K562 (cell line): ENCODE measurements around the gene NT5C1B. TPM values are rescaled to one million over a fixed set of nuclear protein-coding genes. Genes with fewer than 3 reads are reported as not detected.

ENCODE experiments used
- DIDO1 ChIP-seq: fragments of 450-650 bp; IDR thresholded peaks from 2 replicates; pipeline ENCODE4 v1.6.1; 2016; ENCODE audit warnings: low read depth, missing biosample characterization, missing genetic modification characterization
- EZH2 ChIP-seq: IDR thresholded peaks from 2 replicates; pipeline ENCODE4 v1.6.1; 2012; ENCODE audit warnings: low read depth, mild to moderate bottlenecking, inconsistent platforms, low read length, borderline replicate concordance
- HCFC1 ChIP-seq: IDR thresholded peaks from 2 replicates; pipeline ENCODE4 v1.6.1; 2012; ENCODE audit warnings: low read depth, low read length, improper control_type of control experiment
- HNRNPH1 ChIP-seq: fragments of 200-400 bp; formaldehyde crosslinking; optimal IDR thresholded peaks from 2 replicates; pipeline ENCODE3; 2017; ENCODE audit warnings: low read depth, mild to moderate bottlenecking, low read length, moderate library complexity
- KHSRP ChIP-seq: fragments of 450-650 bp; IDR thresholded peaks from 2 replicates; pipeline ENCODE4 v1.6.1; 2017
- KLF6 ChIP-seq: fragments of 250-450 bp; sonication (Bioruptor Pico); IDR thresholded peaks from 2 replicates; pipeline ENCODE4 v1.4.0; 2020; ENCODE audit warnings: mild to moderate bottlenecking, moderate library complexity, borderline replicate concordance
- SAFB ChIP-seq: fragments of 200-400 bp; formaldehyde crosslinking; IDR thresholded peaks from 2 replicates; pipeline ENCODE4 v1.6.1; 2017; ENCODE audit warnings: low read depth, low read length, borderline replicate concordance
- ZNF184 ChIP-seq: sonication (generic); formaldehyde crosslinking; IDR thresholded peaks from 2 replicates; pipeline ENCODE4 v1.5.0; 2020; ENCODE audit warnings: missing genetic modification reagents
- polyA plus RNA-seq, 8 experiments: library from polyadenylated mRNA; depleted of rRNA in 4 of 8; stranded (reverse) in 5 of 8; unstranded in 3 of 8; fragments of >200 nt; fragmentation: Nextera tagmentation in 2 of 8; fragmentation: Illumina TruSeq in 1 of 8; extraction: Ambion mirVana in 2 of 8; extraction: Trizol in 1 of 8; gene quantifications; 2 replicates each; pipeline versions ENCODE4 v1.2.1 to v1.2.3, GENCODE V29; 2011 to 2014; ENCODE audit warnings: inconsistent platforms in 1 of 8, missing spikeins in 1 of 8
- total RNA-seq, 7 experiments: library from RNA; depleted of rRNA in 6 of 7; stranded (reverse); fragments of >200 nt in 6 of 7; fragmentation: Illumina TruSeq in 2 of 7; extraction: Trizol in 2 of 7; gene quantifications; 2 replicates each; pipeline versions ENCODE4 v1.2.1 to v1.2.3, GENCODE V29; 2011 to 2021; ENCODE audit warnings: low replicate concordance in 1 of 7
- TF ChIP-seq, protein P1 (sequence below): fragments of 200-800 bp; sonication (Bioruptor generic); IDR thresholded peaks from 2 replicates; pipeline ENCODE4 v1.6.1; 2016; ENCODE audit warnings: missing genetic modification characterization, missing compliant biosample characterization
- TF ChIP-seq, protein P2 (sequence below): fragments of 450-650 bp; IDR thresholded peaks from one replicate; pipeline ENCODE4 v1.6.1; 2018; ENCODE audit warnings: mild to moderate bottlenecking, moderate library complexity; ENCODE audit not compliant: partially characterized antibody
- TF ChIP-seq, protein P3 (sequence below): sonication (generic); formaldehyde crosslinking; IDR thresholded peaks from 2 replicates; pipeline ENCODE4 v1.8.0; 2022; ENCODE audit warnings: mild to moderate bottlenecking, missing genetic modification reagents
- TF ChIP-seq, protein P4 (sequence below): sonication (generic); formaldehyde crosslinking; IDR thresholded peaks from 2 replicates; pipeline ENCODE4 v1.4.0; 2020; ENCODE audit warnings: mild to moderate bottlenecking, missing genetic modification reagents

Gene NT5C1B
- total and polyA plus RNA-seq, 9 of the 15 experiments (the other 6 are each of a cell fraction or from before 2014, with no cell fraction given) = 0.07 TPM; not detected in 8

DNA sequence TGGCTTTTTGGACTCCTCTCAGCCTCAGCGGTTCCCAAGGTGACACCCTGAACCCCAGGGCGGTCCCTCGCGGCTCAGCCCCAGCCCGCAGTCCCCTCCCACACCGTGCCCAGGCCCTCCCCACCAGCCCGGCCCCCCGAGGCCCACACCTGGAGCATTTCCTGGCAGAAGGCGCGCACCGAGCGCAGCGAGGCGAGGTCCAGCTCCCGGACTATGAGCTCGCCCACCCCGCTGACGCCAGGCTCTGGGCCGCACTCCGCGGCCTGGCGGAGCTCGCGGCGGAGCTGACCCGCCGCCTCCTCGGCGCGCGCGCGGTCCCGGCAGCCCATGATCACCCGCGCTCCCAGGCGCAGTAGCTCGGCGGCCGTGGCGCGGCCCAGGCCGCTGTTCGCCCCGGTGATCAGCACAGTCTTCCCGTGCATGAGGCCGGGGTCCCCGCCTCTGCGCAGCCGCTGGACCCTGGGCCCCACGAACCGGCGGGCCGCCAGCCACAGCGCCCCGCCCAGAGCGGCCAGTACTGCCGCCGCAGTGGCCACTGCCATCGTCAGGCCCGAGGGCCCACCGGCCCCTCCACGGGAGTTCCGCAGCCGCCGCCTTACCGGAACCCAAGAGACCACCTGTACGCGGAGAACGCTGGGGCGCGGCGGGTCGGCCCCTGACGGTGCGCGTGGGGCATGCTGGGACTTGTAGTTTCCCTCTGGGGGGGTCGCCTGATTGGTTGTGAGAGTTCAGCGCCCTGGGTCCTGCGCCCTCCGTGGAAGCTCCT is 29.2 kb downstream of the NT5C1B start, which contains the start of gene RDH14 (continued):
- TF ChIP-seq, protein P1, sequence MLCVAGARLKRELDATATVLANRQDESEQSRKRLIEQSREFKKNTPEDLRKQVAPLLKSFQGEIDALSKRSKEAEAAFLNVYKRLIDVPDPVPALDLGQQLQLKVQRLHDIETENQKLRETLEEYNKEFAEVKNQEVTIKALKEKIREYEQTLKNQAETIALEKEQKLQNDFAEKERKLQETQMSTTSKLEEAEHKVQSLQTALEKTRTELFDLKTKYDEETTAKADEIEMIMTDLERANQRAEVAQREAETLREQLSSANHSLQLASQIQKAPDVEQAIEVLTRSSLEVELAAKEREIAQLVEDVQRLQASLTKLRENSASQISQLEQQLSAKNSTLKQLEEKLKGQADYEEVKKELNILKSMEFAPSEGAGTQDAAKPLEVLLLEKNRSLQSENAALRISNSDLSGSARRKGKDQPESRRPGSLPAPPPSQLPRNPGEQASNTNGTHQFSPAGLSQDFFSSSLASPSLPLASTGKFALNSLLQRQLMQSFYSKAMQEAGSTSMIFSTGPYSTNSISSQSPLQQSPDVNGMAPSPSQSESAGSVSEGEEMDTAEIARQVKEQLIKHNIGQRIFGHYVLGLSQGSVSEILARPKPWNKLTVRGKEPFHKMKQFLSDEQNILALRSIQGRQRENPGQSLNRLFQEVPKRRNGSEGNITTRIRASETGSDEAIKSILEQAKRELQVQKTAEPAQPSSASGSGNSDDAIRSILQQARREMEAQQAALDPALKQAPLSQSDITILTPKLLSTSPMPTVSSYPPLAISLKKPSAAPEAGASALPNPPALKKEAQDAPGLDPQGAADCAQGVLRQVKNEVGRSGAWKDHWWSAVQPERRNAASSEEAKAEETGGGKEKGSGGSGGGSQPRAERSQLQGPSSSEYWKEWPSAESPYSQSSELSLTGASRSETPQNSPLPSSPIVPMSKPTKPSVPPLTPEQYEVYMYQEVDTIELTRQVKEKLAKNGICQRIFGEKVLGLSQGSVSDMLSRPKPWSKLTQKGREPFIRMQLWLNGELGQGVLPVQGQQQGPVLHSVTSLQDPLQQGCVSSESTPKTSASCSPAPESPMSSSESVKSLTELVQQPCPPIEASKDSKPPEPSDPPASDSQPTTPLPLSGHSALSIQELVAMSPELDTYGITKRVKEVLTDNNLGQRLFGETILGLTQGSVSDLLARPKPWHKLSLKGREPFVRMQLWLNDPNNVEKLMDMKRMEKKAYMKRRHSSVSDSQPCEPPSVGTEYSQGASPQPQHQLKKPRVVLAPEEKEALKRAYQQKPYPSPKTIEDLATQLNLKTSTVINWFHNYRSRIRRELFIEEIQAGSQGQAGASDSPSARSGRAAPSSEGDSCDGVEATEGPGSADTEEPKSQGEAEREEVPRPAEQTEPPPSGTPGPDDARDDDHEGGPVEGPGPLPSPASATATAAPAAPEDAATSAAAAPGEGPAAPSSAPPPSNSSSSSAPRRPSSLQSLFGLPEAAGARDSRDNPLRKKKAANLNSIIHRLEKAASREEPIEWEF (CRISPR knock-in tag) = no peak
- TF ChIP-seq, protein P2, sequence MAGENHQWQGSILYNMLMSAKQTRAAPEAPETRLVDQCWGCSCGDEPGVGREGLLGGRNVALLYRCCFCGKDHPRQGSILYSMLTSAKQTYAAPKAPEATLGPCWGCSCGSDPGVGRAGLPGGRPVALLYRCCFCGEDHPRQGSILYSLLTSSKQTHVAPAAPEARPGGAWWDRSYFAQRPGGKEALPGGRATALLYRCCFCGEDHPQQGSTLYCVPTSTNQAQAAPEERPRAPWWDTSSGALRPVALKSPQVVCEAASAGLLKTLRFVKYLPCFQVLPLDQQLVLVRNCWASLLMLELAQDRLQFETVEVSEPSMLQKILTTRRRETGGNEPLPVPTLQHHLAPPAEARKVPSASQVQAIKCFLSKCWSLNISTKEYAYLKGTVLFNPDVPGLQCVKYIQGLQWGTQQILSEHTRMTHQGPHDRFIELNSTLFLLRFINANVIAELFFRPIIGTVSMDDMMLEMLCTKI = no peak
- TF ChIP-seq, protein P3, sequence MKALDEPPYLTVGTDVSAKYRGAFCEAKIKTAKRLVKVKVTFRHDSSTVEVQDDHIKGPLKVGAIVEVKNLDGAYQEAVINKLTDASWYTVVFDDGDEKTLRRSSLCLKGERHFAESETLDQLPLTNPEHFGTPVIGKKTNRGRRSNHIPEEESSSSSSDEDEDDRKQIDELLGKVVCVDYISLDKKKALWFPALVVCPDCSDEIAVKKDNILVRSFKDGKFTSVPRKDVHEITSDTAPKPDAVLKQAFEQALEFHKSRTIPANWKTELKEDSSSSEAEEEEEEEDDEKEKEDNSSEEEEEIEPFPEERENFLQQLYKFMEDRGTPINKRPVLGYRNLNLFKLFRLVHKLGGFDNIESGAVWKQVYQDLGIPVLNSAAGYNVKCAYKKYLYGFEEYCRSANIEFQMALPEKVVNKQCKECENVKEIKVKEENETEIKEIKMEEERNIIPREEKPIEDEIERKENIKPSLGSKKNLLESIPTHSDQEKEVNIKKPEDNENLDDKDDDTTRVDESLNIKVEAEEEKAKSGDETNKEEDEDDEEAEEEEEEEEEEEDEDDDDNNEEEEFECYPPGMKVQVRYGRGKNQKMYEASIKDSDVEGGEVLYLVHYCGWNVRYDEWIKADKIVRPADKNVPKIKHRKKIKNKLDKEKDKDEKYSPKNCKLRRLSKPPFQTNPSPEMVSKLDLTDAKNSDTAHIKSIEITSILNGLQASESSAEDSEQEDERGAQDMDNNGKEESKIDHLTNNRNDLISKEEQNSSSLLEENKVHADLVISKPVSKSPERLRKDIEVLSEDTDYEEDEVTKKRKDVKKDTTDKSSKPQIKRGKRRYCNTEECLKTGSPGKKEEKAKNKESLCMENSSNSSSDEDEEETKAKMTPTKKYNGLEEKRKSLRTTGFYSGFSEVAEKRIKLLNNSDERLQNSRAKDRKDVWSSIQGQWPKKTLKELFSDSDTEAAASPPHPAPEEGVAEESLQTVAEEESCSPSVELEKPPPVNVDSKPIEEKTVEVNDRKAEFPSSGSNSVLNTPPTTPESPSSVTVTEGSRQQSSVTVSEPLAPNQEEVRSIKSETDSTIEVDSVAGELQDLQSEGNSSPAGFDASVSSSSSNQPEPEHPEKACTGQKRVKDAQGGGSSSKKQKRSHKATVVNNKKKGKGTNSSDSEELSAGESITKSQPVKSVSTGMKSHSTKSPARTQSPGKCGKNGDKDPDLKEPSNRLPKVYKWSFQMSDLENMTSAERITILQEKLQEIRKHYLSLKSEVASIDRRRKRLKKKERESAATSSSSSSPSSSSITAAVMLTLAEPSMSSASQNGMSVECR (CRISPR knock-in tag) = no peak
- TF ChIP-seq HCFC1 = peak; percentile 95
- TF ChIP-seq KLF6 = no peak
- no peak for TF ChIP-seq ZNF184
- TF ChIP-seq SAFB = no peak
- no peak for TF ChIP-seq EZH2
- TF ChIP-seq, protein P4, sequence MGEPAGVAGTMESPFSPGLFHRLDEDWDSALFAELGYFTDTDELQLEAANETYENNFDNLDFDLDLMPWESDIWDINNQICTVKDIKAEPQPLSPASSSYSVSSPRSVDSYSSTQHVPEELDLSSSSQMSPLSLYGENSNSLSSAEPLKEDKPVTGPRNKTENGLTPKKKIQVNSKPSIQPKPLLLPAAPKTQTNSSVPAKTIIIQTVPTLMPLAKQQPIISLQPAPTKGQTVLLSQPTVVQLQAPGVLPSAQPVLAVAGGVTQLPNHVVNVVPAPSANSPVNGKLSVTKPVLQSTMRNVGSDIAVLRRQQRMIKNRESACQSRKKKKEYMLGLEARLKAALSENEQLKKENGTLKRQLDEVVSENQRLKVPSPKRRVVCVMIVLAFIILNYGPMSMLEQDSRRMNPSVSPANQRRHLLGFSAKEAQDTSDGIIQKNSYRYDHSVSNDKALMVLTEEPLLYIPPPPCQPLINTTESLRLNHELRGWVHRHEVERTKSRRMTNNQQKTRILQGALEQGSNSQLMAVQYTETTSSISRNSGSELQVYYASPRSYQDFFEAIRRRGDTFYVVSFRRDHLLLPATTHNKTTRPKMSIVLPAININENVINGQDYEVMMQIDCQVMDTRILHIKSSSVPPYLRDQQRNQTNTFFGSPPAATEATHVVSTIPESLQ (CRISPR knock-in tag) = no peak
- TF ChIP-seq DIDO1 = 0 out of 2 replicates have a peak, but pooled peaks have one; percentile 33
- no peak for TF ChIP-seq KHSRP
- TF ChIP-seq HNRNPH1 = no peak
